SK-MEL-5 (cell line): ENCODE results near the gene SEMA4C. TPM values are rescaled to one million over a fixed set of nuclear protein-coding genes. Genes with fewer than 3 reads are reported as not detected.
A peak's percentile ranks its signal among the peaks of the same experiment; 100 is the strongest.
"Not testable (repeated sequence)": the region's sequence is repeated elsewhere in the genome, so short reads cannot be mapped to it uniquely, and the experiment has no call there.

Experiments
- DNase-seq: peaks from one replicate; pipeline ENCODE4 v3.0.0-alpha.2; 2016; ENCODE audit warnings: low read depth, low spot score
- in situ Hi-C: cut with HindIII; loops from 2 replicates; pipeline ENCODE4 v1.10.0; 2016; ENCODE audit warnings: low sequenced_read_pairs, high pct_unique_total_duplicates, low pct_unique_long_range_greater_than_20kb
- total RNA-seq: library from RNA; depleted of rRNA; stranded (reverse); fragments of >200 nt; shearing (Covaris generic); gene quantifications from 2 replicates; pipeline ENCODE4 v1.2.3, GENCODE V29; 2014

SEMA4C gene
- total RNA-seq, 1 experiment from 2014 or later: 42.7 TPM

DNA sequence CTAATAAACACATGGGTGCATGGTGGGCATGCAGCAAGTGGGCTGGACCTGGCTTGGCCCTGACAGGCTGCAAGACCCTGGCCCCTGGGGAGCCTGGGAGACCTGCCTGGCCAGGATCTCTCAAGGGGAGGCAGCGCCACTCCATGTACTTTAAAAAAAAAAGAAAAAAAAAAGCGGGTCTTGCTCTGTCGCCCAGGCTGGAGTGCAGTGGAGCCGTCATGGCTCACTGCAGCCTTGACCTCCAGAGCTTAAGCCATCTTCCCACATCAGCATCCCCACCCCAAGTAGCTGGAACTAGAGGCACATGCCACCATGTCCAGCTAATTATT lies 29.5 kb upstream of the SEMA4C start:
- no peak for DNase-seq
- in situ Hi-C loops: no loop called here

DNA sequence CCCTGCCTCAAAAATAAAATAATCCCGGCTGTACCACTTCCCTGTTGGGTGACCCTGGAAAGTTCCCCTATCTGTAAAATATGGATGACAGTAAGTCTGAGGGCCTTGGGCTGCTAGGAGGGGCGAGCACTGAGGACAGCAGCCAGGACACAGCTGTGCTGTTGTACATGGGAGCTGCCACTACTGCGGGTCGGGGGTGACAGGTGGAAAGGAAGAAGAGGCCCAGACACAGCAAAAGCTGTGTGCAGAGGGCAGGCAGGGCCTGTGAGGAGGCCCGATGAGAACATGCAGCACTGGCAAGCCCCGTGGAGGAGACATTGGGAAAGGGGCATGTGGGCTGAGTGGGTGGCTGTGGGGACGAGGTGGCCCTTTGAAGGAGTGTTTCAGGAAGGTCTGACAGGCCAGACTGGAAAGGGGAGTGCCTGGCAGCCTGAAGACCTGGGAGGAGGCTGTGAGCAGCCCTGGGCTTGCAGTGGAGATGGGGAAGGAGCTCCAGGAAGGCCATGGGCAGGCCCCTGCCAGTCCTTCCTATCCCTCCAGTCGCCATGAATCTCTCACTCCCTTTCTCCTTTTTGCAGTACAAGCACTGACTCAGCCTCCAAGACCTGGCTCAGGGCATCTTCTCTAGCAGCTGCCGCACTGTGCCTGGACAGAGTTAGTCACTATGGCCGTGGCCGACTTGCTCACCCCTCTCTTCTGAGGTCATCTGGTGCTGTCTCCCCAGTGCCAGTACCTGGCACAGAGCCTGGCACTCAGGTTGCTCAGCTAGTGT lies 28.9 kb upstream of the SEMA4C start:
- no peak for DNase-seq
- in situ Hi-C loops: no loop called here

DNA sequence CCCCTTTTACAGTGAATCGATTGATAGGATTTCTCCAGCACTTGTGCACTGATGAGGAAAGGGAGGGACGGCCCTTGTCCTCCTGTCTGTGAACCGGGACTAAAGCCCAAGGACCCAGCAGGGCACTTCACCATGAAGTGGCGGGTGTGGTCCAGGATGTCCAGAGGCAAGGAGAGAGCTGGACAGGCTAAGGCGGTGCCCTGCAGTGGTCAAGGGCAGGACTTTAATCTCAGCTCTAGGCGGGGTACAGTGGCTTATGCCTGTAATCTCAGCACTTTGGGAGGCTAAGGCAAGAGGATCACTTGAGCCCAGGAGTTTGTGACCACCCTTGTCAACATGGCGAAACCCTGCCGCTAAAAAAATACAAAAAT lies 28.2 kb upstream of the SEMA4C start:
- in situ Hi-C loops: no loop called here
- no peak for DNase-seq

DNA sequence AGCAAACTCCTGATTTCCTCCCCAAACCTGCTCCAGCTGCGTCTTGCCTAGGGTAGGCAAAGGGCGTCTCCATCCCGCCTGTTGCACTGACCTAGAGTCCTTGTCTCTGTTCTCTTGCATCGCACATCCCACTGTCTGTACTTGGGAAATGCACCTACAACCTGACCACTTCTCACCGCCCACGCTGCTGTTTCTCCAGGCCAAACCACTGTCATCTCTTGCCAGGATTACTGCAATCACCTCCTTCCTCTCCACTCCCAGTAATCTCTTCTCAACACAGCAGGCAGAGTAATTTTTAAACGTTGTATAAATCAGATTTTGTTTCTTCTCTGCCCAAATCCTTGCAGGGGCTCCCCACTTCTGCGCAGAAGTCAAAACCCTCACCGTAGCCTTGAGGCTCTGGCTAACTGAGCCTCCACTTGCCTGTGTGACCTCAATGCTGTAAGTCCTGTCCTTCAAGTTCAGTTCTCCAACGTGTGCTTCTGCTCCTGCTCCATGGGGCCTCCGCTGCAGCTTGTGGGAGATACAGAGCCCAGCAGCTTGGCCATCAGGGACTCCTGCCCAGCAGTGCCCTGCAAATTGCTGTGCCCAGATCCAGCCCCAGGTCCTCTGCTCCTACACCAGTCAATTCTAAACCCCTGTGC lies 27.7 kb upstream of the SEMA4C start:
- in situ Hi-C loops: no loop called here
- peak; percentile 42 for DNase-seq

DNA sequence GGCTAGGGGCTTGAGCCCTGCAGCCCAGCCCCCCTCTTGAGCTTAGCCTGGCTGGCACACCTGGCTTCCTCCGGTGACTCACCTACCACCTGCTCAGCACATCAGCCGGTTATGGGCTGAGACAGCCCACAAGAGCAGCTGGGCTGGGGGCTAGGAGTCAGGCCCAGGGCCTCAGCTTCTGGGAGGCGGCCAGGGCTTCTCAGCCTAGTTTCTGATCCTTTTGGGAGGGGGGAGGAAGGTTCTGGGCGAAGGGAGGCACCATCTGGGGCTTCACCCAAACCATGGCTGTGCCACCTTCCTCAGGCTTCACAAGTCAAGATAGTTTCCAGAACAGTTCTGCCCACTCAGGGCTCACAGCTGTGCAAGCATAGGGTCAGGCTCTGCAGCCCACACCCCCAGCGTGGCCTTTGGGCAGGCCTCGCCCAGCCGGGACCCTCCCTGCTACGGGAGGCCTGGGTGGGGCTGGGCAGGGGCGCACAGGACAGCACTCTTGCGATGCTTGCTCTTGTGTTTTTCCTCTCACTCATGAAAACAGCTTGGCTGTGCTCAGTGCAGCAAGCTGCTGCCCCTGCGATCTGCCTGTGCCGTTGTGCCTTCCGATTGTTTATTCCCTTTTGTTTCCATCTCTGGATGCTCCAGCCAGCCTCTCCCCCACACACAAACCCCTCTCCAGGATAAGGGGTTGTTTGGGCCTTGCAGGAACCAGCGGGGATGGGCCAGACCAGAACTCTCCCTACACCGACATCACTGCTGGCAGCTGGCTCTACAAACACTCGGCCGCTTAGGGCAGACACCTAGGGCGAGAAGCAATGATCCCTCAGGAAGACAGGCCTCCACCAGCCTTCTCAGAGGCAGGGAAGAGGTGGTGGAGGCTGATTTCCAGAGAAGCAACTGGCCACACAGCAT lies 26.1 kb upstream of the SEMA4C start:
- no peak for DNase-seq
- in situ Hi-C loops: no loop called here

DNA sequence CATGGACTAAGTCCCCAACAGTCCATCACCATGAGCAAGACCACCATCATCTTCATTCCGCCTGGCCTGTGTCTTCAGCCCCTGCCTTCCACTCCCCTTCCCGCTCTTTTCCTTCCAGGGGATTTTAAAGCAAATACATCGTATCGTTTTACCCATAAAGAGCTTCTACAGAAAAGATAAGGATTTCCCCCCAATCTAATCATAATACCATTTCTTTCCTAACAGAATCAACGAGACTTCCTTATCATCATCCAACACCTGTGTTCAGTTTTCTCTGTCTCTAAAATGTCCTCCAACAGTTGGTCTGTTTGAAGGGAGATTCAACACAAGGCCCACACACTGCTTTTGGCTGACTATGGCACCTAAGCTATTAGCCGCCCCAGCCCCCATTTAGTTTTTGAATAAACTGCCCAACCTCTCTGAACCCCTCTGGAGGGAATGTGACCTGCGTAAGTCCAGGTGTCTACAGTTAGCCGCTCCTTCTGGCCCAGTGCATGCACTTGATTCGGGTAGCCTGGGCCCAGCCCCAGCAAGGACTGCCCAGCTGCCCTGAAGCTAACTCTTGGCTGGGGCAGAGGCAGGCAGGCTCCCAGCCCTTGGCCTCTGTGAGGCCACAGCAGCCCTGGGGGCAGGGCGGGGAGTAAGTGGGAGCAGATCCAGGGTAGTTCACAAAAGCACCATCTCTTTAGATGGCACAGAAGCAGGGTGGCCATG lies 25.3 kb upstream of the SEMA4C start:
- no peak for DNase-seq
- in situ Hi-C loops: no loop called here

DNA sequence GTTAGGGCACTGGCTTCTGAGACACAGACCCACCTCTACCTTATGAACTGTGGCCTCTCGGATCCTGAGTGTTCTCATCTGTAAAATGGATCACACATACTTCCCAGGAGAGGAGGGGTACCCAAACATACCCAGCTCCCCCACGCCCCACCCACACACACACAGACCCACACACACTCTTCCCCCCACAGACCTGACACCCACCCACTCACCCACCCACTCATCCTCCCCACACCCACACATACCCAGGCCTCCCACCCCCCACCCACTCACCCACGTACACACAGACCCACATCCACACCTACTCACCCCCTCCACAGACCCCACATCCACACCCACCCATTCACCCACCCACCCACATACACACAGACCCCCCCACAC lies 24.3 kb upstream of the SEMA4C start:
- no peak for DNase-seq
- in situ Hi-C loops: no loop called here

DNA sequence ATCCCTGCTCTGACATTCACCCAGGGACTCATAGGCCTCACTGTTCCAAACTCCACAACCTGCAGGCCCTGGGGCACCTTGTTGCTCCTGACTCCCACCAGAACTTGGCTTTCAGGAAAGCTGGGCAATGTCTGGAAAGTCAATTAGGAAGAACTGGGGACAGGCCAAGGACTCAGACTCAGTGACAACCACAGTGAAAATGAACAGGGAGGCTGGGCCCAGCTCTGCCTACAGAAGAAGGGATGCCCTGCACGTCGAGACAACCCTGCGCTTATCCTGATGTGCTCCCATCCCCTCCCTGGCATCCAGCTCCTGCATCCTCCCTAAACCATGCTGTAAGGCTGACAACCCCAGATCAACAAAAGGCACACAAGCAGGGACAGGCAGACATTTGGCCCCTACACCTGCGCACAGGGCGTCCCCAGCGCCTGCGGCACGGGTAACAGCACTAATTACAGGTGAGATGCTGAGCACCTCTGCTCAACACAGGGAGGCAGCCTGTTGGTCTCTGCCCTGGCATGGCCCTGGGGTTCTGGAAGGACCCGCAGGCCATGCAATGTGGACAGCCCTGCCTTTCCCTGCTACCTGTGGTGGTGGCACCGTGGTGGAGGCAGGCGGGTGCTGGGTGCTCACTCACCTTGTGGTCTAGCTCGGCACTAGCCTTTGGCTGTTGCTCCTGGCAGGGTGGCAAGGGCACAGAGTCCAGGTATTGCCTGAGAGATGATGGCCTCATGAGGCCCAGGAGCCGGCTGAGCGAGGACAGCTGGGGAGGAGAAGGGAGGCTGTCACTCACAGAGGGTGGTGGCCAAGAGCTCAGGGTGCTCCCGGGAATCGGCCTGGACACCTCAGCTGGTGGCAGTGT lies 23.6 kb upstream of the SEMA4C start:
- in situ Hi-C loops: no loop called here
- DNase-seq: no peak

DNA sequence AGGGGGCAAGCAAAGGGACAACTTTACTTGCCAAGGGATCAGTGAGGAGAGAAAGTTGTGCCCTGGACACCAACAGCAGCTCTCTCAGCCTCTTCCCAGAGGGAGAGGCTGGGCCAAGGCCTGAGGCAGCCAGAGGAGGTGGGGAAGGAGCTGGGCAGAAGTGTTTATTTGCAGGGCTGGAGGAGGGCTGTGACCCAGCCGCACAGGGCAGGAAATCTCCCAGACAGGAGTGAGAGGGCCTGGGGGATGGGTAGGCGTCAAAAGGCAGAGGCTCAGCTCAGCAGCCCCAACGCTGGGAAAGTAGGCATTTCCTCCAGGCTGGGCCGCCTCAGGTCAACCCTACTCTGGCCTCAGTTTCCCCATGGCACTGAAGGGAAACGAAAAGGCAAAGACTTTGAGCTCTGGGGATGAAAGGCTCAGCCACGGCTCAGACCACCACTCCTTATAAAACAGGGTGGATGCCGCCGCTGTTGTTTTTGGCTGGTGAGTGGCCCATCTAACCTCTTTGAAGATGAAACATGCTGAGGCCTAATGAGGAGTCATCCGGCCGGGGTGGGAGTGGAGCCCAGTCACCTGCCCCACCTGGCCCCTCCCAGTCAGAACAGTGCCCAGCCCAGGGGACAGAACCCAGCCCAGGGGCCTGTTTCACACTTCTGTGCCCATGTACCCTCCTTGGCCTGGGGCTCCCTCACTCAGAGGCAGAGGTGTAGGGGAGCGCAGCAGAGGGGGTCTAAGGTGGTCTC lies 21.9 kb upstream of the SEMA4C start:
- in situ Hi-C loops: no loop called here
- no peak for DNase-seq

DNA sequence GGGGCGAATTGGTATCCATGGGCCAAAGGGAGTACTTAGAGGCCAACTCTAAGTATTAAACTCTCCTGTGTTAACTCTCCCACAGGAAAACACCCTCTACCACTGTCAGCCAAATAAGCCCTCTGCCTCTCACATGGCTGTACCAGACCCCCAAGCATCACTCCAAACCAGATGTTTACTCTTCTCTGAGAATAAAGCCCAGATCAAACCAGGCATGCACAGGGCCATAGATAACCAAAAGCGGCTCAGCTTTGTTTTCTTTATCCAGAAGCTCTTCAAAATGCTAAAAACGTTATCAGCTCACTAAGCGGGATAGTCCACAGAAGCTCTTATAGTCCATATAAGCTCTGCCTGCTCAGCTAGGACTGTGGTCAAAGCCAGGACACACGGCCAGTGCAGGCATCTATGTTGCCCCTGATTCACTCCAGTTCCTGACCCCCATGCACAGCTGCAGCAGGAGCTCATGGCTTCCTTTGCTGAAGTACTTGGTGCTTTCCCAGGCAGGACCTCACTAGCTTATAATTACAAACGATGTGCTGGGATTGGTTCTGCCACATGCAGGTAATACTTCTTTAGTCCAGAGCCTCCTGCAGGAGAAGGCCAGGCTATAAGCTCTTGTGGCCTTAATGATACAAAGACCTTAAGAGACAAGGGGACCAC lies 21.0 kb upstream of the SEMA4C start:
- DNase-seq: no peak
- in situ Hi-C loops: no loop called here

DNA sequence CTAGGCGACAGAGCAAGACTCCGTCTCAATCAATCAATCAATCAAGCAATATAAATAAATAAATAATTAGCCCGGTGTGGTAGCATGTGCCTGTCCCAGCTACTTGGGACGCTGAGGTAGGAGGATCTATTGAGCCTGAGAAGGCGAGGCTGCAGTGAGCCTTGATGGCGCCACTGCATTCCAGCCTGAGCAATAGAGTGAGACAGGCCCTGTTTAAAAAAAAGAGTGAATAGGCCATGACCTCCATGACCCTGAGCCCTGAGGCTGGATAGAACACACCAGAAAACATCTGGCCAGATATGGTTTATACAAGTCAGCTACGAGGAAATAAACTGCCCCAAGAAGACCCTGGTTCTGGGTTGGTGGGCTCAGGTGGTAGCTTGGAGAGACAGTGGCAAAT lies 20.4 kb upstream of the SEMA4C start:
- in situ Hi-C loops: no loop called here
- no peak for DNase-seq

DNA sequence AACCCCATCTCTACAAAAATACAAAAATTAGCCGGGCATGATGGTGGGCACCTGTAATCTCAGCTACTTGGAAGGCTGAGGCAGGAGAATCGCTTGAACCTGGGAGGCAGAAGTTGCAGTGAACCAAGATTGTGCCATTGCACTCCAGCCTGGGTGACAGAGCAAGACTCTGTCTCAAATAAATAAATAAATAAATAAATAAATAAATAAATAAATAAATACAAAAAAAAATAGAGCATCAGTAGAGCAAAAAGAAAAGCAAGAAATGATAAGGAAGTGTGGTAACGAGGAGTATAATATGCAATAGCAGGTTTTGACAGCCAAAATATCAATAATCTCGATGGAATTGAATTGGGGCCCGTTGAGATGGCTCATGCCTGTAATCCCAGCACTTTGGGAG lies 19.6 kb upstream of the SEMA4C start:
- DNase-seq, in situ Hi-C loops: not testable (repeated sequence)

DNA sequence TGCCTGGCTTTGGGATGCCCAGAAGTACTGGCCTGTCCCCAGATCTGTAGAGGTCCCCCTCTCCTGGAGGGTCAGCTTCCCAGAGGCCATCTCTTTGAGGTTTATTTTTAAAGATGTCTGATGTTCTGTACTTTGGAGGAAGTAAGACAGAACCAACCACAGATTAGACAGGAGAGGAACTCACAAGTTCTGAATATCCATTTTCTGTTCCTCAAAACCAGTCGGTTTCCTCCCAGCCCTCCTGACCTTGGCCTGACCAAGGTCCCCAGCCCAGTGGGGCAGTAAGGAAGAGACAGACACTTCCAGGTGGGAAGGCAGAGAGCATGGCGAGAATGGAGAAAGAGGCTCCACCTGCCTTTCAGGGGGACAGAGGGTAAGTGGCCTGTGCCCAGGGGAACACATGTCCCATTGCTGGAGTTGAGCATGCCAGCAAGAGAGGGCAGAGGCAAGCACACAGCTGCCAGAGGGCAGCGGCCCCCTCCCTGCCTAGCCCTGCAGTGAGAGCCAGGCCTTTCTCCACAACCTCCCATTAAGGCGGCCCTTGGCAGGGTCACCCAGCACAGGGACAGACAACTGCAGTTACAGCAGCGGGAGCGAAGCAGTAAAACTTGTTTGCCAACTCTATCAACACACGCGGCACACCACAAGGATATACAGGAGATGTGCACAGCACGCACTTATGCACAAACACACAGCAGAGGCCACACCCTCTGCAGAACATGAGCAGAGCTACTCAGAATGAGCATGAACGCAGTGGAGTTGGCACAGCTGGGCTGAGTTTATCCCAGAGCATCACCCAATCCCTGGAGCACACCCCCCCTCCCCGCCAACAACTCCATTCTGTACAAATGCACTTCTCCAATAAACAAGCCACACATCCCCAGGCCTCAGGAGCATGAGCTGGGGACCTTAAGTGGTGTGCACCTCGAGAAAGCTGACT lies 18.5 kb upstream of the SEMA4C start:
- in situ Hi-C loops: no loop called here
- no peak for DNase-seq

DNA sequence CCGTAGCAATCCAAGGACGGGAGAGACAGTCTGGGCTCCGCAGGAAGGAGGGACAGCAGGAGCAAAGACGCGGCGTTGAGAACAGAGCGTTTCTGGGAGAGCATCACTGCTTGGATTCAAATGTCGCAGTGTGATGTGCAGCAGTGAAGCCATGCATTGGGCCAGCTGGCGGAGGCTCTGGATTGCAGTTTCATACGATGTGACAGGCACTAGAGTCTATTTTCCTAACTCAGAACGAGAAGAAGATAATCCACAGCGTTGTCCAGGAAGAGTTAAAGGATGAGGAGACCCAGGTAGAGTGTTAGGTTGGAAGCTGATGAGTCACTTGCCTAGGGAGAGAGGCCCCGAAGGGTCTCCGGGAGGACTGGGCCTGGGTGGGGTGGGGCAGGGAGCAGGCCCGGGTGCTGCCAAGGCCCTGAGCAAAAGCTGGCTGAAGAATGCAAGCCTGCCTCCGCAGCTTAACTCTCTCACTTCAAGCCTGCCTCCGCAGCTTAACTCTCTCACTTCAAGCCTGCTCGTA lies 17.7 kb upstream of the SEMA4C start:
- in situ Hi-C loops: no loop called here

More for the DNA sequence above, 17.7 kb upstream of the SEMA4C start:
- DNase-seq: no peak
